HG02885 (cell line): ENCODE data around the gene ATXN7L1.

Experiments used
- ATAC-seq: cut with Tn5 transposase; IDR thresholded peaks from one replicate; pipeline ENCODE4 v1.9.1; 2021; ENCODE audit warnings: mild to moderate bottlenecking; ENCODE audit not compliant: unreplicated experiment, poor library complexity

Gene ATXN7L1

DNA sequence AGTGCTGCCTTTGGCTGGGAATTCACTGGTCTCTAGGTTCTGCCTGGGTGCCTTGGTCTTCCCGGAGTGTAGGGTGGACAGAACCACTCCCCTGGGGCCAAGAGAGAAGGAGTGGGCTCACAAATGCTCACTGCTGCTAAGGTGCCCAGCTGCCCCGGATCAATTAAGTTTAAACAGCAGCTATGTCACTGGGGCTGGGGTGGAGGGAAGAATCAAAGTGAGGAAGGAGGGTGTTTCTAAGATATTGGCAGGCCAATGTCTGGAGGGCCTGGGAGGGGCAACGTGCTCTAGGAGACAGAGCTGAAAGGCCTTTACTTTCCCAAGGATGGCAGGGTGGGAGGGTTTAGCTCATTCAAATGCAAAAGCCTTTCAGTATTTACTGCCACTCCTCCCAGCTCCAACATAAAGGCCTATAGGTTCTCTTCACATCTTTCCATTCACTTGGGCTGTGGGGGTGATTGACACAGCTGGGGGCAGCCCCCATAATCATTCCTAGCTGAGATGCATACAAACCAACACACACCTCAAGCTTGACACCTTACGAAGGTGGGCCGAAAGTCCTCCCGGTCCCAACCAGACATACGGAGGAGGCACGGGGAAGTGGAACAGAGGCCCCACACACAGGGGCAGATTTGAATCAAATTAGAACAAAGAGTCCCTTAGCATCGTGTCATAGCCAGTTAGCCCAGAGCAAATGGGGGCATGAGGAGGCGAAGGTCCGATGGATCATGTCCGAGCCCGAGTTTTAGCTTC lies 187.2 kb downstream of the ATXN7L1 start:
- no peak for ATAC-seq

GRCh38 chr7:105688617-105689016 lies 187.8 kb downstream of the ATXN7L1 start:
- no peak for ATAC-seq

- ATAC-seq = no peak
These were observed 191.2 kb downstream of the ATXN7L1 start for GRCh38 chr7:105685161-105685560.

- no peak for ATAC-seq
These were observed 193.9 kb downstream of the ATXN7L1 start for GRCh38 chr7:105682341-105683060.

- no peak for ATAC-seq
These were observed 195.8 kb downstream of the ATXN7L1 start for GRCh38 chr7:105680505-105681187.

- no peak for ATAC-seq
These were observed 197.4 kb downstream of the ATXN7L1 start for GRCh38 chr7:105678811-105679495.

DNA sequence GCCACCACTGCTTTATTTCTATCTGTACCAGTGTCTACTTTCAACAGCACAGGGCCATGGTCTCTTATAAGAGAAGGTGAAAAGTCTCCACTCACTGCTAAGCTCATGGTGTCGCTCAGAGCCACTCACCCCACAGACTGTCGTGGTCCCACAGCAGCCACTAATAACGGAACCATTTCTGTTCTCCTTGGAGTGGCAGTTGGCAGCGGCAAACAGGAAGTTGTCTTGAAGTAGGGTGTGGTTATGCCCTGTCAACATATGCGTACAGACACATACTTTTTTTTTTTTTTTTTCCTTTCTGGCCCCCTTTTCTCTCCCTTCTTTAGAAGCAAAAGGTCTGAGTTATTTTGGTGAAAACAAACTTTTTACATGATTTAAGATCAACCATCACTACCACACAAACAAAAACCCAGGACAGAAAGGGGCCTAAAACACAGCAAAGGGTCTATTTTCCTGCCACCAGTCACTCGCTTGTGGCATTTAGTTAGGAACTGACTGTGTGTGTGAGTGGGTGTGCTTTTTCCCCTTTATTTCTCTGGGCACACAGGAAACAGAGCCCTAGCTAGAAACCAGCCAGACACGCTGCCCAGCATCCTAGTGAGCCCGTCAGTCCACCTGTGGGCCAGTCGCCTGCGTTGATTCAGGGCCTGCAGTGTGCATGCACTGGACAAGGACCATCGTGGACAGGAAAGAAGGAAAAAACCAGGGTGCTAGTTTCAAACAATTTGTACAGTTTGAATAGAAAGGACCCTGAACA lies 198.4 kb downstream of the ATXN7L1 start:
- peak; percentile 62 for ATAC-seq

GRCh38 chr7:105677410-105677730 lies 199.0 kb downstream of the ATXN7L1 start:
- ATAC-seq = no peak

DNA sequence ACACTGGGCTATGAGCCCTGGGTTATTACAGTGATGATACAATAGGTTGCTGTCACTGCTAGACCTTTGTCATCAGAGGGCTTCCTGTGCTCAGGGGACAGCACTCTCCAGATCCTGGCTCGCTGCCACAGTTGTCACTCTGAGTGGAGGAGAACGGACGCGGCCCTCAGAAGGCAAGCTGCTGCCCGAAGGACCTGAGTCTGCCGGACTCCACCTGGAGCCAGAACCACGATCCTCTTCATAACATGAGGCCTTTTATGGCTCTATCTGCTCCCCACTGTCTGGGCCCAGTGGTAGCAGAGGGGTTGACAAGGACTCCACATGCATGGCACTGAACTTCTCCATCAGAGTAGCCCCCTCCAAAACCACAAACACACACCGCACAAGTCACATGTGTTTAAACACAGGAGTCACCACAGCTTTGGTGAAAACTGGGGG lies 200.4 kb downstream of the ATXN7L1 start:
- no peak for ATAC-seq

GRCh38 chr7:105674200-105674920 lies 202.0 kb downstream of the ATXN7L1 start:
- ATAC-seq = no peak

- no peak for ATAC-seq
These were observed 202.9 kb downstream of the ATXN7L1 start for GRCh38 chr7:105673367-105674084.

DNA sequence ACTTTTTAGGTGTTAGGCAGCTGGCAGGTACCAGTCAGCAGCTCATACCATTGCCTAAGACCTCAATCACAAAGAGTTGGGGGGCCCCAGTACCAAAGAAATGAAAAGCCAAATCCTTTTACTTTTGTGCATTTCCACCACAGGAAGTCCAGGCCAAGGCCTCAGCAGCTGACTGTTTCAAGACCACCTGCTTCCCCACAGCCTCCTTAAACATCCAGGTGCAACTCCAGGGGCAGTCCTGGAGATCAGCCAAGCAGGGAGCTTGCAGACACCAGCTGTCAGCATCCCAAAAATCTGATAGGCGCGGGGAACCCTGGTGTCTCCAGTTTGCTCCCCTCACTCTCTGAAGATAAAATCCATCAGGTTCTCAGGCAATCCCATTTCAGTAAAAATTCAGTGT lies 203.6 kb downstream of the ATXN7L1 start:
- no peak for ATAC-seq

GRCh38 chr7:105666324-105666723 lies 210.1 kb downstream of the ATXN7L1 start:
- ATAC-seq = no peak

DNA sequence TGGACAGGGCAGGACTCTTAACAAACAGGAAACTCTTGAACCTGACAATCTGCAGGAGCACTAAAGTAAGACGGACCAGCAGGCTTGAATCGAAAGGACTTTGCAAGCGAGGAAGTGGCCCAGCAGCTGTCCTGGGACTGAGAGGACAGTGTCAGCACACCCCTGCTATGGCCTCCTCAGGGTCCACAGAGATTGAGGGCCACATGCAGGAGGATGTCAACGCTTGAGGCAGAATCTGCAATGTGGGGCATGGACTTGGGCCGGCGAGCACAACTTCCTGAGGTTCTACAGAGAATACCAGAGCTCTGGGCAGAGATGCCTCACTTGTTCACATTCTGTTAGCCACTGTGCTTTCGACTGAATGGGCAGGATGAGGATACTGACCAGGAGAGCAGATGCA lies 210.7 kb downstream of the ATXN7L1 start:
- no peak for ATAC-seq

DNA sequence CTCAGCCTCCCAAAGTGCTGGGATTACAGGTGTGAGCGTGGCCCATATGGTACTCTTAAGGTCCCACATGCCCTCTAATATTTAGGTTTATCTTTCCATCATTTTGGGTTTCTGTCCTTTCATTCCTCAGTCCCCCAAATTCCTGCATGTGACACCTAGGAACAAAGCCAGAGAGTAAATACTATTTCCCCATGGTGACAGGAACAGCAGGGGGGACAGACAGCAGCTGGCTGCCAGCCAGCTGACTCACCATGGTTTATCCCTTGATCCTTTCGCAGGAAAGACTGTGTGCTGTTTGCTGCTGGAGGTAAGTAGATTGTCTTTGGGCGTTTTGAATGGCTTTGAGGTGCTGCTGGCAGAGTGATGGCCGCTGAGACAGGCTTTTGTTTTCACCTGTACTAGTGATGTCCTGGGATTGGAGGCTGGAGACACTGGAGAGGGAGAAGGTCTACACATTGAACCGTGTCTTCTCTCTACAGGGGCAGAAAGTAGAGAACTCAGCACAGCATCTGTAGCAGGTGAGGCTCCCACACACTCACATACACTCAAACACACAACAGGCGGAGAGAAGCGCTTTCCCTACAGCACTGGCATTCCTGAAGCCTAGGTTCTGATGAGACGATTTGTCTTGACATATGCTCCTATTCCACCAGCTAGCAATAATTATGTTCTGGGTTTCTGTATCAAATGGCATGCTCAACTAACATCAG lies 211.4 kb downstream of the ATXN7L1 start:
- ATAC-seq = no peak

DNA sequence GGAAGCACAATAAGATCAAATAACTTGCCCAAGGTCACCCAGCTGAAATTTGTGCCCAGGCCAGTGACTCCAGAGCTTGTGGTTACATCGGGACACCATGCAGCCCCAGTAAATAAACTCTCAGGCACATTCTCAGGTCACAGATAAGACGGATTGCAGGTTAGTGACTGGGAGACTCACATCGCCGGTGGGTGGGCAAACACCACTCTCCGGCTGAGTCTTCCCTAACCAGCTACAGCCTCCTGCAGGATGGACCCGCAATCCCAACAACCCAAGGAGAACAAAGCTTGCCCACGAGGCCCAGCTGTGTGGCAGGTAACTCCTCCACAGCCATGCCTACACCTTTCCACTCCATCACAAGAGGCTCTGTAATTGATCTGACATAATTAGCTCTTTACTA lies 213.4 kb downstream of the ATXN7L1 start:
- ATAC-seq = no peak

DNA sequence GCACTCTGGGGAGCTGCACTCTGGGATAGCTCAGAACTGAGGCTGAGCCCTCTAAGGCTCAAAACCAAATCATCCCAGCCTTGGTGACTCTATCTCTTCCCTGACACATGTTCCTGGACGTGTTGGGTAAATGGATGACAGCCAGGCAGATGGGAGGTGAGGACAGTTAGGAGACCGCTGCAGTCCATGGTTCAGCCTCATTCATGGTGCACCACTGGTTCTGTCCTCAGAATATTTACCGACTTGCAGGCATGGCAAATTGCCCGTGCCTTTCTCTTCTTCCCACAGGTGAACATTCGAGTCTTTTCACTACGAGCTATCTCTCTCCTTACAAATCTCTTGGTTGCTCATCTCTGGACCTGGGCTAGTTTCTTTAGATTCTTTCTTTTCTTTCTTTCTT lies 214.8 kb downstream of the ATXN7L1 start:
- no peak for ATAC-seq

- ATAC-seq = no peak
These were observed 219.4 kb downstream of the ATXN7L1 start for GRCh38 chr7:105656922-105657521.
